ENCODE results near the gene QRFP. TPM values are rescaled to one million over a fixed set of nuclear protein-coding genes. Genes with fewer than 3 reads are reported as not detected.

The QRFP gene
- total and polyA plus RNA-seq, 4 donors, result 0.05 TPM; not detected in 3

DNA sequence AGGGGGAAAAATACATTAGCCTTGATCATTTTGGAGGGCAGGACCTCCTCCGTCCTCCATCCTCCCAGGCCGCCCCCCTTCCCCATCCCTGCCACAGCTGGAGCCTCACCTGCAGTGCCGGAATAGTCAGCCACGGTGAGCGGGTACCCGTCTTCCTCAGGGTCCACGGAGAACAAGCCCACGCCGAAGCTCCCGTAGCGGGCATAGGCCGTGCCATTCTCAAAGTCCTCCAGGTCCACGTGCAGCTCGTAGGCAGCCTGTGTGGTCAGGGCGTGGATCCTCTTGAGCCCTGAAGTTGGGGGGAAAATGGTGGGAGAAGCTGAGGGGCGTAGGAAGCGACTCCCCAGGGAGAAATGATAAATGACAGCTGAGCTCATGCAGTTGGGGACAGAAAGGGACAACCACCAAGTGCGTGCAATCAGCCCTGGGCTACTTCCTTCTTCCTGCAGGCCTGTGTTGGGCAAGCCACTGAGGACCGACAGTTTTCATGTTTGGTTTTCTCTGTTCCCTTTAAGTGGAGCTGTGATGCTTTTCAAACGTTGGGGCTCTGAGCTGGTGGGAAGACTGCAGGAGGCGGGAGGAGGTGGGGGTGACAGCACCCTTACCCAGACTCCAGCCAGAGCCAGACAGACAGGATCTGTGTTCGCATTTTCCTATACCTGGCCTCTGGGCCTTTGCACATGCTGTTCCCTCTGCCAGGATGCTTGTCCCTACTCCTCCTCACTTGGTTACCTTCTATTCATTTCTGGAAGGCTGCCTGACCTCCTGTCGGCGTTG lies 8.7 kb upstream of the QRFP start:
- Histone ChIP-seq H3K4me1 (ENCODE audit: control insufficient read depth in 4 of 4, insufficient read depth in 4 of 4, low read length in 3 of 4) (no peaks in the 10 kb centered on the region), H3K9me3 (ENCODE audit: control insufficient read depth in 4 of 4, low read length in 3 of 4) (no peaks in the 10 kb centered on the region), H3K27me3 (ENCODE audit: control insufficient read depth in 4 of 4, insufficient read depth in 4 of 4, low read length in 3 of 4) (peaks cover 0 to 8% (median 0%) of the 10 kb centered on the region in 4 donors), H3K27ac (ENCODE audit: low read depth in 1 of 2, low read length in 2 of 2) (no peak overlapping the region), H3K36me3 (ENCODE audit: control insufficient read depth in 4 of 4, insufficient read depth in 3 of 4, low read depth in 1 of 4, low read length in 3 of 4) (no peaks in the 10 kb centered on the region), H3K9ac (ENCODE audit: low read depth in 1 of 2, low read length in 2 of 2) (no peak overlapping the region), H3K4me3 (ENCODE audit: low read depth in 1 of 3, low read length in 3 of 3) (no peak overlapping the region)
- TF ChIP-seq JUND (IDR thresholded peaks at IDR 0.05) (no peak), RXRA (IDR thresholded peaks at IDR 0.05) (no peak), EGR1 (IDR thresholded peaks at IDR 0.05; ENCODE audit: low read depth in 2 of 2) (no peak)
- TF ChIP-seq, protein P1, sequence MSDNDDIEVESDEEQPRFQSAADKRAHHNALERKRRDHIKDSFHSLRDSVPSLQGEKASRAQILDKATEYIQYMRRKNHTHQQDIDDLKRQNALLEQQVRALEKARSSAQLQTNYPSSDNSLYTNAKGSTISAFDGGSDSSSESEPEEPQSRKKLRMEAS (IDR thresholded peaks at IDR 0.05), result no peak
- 88% methylated on average over 24 of the region's 24 CpGs for WGBS
- DNase-seq (ENCODE audit: low spot score), result no peak

DNA sequence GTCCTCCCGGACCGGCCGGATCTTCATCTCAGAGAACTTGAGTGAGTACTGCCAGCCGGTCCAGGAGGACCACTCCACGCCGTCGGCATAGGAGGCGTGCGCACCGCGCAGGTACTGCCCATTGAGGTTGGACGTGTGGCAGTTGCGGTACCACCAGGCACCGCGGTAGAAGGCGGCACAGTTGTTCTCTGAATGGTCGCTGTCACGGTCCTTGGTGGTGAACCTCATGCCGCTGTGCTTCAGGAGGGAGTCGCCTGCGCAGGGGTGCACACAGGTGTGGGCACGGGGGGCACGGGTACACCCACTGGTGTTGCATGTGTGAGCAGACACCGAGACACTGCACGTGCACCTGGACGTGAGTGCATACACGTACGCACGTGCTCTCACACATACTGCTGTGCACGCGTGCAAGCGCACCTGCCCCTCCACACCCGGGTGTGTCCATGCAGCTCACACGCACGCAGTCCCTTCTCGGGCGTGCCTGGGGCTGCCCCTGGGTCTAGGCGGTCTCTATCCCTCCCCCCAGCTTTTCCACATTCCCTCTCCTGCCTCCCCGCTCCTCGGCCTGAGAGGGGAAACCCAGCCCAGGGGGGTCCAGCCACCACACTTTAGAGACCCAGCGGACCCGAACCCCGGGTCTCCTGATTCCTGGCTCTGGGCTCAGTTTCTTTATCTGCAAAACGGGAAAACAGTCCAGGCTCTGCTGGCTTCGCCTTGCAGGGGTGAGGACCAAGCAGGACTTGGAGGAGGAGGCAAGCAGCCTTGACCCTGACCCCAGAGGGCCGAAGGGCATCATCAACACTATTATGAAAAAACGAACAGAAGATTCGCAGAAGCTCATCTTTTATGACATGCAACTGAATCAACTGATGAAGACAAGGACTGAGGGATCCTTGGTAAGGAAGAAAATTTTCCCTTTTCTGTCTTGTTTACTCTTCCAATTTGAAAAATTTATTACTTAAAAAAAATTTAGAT lies 7.7 kb upstream of the QRFP start:
- Histone ChIP-seq H3K9me3 (ENCODE audit: control insufficient read depth in 4 of 4, low read length in 3 of 4) (no peaks in the 10 kb centered on the region), H3K27ac (ENCODE audit: low read depth in 1 of 2, low read length in 2 of 2) (no peak overlapping the region), H3K4me1 (ENCODE audit: control insufficient read depth in 4 of 4, insufficient read depth in 4 of 4, low read length in 3 of 4) (no peaks in the 10 kb centered on the region), H3K27me3 (ENCODE audit: control insufficient read depth in 4 of 4, insufficient read depth in 4 of 4, low read length in 3 of 4) (peaks cover 0 to 8% (median 0%) of the 10 kb centered on the region in 4 donors), H3K4me3 (ENCODE audit: low read depth in 1 of 3, low read length in 3 of 3) (no peak overlapping the region), H3K9ac (ENCODE audit: low read depth in 1 of 2, low read length in 2 of 2) (no peak overlapping the region), H3K36me3 (ENCODE audit: control insufficient read depth in 4 of 4, insufficient read depth in 3 of 4, low read depth in 1 of 4, low read length in 3 of 4) (no peaks in the 10 kb centered on the region)
- no peak for DNase-seq (ENCODE audit: low spot score)
- TF ChIP-seq SP1 (IDR thresholded peaks at IDR 0.05) (no peak), RXRA (IDR thresholded peaks at IDR 0.05) (no peak), GABPA (IDR thresholded peaks at IDR 0.05 in 1 of 2, conservative IDR thresholded peaks at IDR 0.05 in 1 of 2) (no peak), FOXA2 (IDR thresholded peaks at IDR 0.05) (no peak), JUND (IDR thresholded peaks at IDR 0.05) (no peak), RAD21 (IDR thresholded peaks at IDR 0.05) (no peak), HNF4A (conservative IDR thresholded peaks at IDR 0.05) (no peak), FOXA1 (IDR thresholded peaks at IDR 0.05) (no peak), HNF4G (IDR thresholded peaks at IDR 0.05) (no peak), NR2F2 (IDR thresholded peaks at IDR 0.05) (no peak), YY1 (IDR thresholded peaks at IDR 0.05) (no peak)
- TF ChIP-seq, protein P1 (IDR thresholded peaks at IDR 0.05), result no peak
- TF ChIP-seq, protein P2, sequence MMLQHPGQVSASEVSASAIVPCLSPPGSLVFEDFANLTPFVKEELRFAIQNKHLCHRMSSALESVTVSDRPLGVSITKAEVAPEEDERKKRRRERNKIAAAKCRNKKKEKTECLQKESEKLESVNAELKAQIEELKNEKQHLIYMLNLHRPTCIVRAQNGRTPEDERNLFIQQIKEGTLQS (IDR thresholded peaks at IDR 0.05), result no peak
- TF ChIP-seq, protein P3, sequence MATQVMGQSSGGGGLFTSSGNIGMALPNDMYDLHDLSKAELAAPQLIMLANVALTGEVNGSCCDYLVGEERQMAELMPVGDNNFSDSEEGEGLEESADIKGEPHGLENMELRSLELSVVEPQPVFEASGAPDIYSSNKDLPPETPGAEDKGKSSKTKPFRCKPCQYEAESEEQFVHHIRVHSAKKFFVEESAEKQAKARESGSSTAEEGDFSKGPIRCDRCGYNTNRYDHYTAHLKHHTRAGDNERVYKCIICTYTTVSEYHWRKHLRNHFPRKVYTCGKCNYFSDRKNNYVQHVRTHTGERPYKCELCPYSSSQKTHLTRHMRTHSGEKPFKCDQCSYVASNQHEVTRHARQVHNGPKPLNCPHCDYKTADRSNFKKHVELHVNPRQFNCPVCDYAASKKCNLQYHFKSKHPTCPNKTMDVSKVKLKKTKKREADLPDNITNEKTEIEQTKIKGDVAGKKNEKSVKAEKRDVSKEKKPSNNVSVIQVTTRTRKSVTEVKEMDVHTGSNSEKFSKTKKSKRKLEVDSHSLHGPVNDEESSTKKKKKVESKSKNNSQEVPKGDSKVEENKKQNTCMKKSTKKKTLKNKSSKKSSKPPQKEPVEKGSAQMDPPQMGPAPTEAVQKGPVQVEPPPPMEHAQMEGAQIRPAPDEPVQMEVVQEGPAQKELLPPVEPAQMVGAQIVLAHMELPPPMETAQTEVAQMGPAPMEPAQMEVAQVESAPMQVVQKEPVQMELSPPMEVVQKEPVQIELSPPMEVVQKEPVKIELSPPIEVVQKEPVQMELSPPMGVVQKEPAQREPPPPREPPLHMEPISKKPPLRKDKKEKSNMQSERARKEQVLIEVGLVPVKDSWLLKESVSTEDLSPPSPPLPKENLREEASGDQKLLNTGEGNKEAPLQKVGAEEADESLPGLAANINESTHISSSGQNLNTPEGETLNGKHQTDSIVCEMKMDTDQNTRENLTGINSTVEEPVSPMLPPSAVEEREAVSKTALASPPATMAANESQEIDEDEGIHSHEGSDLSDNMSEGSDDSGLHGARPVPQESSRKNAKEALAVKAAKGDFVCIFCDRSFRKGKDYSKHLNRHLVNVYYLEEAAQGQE (IDR thresholded peaks at IDR 0.05), result no peak
- TF ChIP-seq, protein P4, sequence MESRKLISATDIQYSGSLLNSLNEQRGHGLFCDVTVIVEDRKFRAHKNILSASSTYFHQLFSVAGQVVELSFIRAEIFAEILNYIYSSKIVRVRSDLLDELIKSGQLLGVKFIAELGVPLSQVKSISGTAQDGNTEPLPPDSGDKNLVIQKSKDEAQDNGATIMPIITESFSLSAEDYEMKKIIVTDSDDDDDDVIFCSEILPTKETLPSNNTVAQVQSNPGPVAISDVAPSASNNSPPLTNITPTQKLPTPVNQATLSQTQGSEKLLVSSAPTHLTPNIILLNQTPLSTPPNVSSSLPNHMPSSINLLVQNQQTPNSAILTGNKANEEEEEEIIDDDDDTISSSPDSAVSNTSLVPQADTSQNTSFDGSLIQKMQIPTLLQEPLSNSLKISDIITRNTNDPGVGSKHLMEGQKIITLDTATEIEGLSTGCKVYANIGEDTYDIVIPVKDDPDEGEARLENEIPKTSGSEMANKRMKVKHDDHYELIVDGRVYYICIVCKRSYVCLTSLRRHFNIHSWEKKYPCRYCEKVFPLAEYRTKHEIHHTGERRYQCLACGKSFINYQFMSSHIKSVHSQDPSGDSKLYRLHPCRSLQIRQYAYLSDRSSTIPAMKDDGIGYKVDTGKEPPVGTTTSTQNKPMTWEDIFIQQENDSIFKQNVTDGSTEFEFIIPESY (IDR thresholded peaks at IDR 0.05), result no peak
- 88% methylated on average over 48 of the region's 48 CpGs for WGBS

Measured in liver (tissue), 9 donors.